Hematopoietic multipotent progenitor cell treated with erythropoietin and hydrocortisone succinate and interleukin-3 and kit ligand, for 17 days (in vitro differentiated cells): ENCODE data around the gene NIT1.

ENCODE experiments used
- DNase-seq: peaks from one replicate; pipeline ENCODE4 v3.0.0-alpha.2; 2015; ENCODE audit warnings: low spot score

NIT1 gene

DNA sequence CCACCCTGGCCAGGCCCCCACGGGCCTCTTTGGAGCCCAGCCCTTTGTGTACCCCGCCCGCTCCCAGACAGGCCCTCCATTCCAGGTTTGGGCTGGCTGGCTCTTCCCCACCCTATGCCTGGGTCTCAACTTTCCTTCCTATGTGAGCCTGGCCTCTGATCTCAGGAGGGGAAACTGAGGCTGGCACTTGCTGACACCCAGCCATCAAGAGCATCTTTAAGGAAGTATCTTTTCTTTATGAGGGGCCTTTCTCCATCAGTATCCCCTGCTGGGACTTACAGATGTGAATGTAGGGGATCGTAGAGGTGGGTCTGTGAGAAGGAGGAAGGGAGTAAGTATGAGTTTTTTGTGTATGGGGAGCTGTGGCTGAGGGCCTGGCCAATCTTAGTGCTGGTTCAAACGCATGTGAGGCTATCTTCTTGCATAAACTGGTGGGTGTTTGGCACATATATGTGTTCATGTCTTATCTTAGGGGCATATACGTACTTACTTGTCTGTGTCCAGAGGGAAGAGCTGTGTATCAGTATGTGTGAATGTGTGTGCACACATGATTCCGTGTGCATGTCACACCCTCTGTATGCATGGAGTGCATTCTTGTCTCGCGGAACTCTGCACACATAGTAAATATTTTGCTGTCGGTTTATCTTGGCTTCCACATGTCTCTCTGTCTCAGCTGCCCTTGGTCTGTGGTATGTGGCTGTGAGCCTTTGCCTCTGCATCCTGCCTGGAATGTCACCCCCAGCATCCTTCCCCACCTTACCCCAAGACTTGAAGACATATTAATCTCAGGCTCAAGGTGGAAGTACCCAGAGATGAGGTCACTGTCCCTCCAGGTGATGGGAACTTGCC is 33.9 kb upstream of the NIT1 start:
- DNase-seq: no peak

- no peak for DNase-seq
Observed at GRCh38 chr1:161084597-161084988, 33.3 kb upstream of the NIT1 start.

- no peak for DNase-seq
Observed at GRCh38 chr1:161085165-161085564, 32.7 kb upstream of the NIT1 start.

DNA sequence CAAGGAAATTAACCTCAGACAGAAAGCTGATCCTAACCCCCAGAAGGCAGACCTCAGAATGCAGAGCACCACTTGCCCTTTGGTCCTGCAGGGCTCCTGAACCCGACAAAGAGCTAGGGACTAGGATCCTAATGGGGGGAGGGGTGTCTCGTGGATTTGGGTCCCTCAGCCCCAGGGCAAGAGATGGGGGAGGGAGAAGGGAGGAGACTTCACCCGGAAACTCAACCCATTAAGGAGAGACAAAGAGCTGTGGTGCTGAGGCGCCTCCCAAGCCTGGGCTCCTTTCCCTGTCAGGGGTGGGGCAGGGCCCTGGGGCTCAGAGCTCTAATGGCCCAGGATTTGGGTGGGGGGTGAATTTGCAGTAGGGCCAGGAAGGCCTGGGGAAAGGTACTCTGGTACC is 31.4 kb upstream of the NIT1 start:
- no peak for DNase-seq

DNA sequence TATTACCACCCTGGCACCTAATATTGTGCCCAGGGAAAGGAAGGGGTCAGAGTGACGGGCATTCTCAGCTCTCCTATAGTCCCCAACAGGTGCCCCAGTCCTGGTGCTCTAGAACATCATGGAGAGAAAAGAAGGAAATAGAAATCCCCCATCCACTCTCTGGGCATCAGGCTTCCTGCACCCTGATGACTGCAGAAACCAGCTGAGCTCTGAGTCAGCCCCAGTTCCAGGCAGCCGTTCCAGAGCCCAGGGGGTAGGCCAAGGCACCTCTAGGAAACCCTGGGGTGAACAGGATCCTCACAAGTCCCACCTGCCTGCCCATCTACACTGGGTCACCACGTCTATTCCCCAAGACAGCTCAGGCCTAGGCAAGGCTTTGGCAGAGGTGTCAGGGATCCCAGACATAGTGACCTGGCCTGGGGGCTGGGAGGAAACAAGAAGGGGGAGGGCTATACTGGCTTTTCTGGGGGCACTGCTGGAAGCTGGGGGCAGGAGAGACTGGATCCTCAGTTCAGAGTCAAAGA is 29.3 kb upstream of the NIT1 start:
- no peak for DNase-seq

- DNase-seq: no peak
Observed at GRCh38 chr1:161089251-161089924, 28.5 kb upstream of the NIT1 start, which contains the start of gene NECTIN4. Gene NECTIN4, minus strand, starts transcription at chr1:161089558. Its CDS starts 262 bp downstream, at chr1:161089296.

DNA sequence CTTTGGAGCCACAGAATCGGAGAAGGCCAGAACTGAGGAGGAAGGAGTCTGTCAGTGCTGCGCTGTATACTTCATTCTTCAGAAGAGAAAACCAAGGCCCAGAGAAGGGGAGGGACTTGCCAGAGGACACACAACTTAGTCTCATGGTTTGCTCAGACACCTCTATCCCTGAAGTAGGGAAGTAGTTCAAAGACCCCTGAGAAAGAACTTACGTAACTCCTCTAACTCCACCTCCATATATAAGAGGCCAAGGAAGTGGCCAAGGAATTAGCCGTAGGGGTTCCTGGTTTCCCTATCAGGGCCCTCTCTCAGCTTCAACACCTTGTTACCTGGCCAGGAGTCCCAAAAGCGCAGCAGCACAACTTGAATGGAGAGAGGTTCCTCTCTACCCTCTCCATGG is 28.0 kb upstream of the NIT1 start:
- DNase-seq: no peak

DNA sequence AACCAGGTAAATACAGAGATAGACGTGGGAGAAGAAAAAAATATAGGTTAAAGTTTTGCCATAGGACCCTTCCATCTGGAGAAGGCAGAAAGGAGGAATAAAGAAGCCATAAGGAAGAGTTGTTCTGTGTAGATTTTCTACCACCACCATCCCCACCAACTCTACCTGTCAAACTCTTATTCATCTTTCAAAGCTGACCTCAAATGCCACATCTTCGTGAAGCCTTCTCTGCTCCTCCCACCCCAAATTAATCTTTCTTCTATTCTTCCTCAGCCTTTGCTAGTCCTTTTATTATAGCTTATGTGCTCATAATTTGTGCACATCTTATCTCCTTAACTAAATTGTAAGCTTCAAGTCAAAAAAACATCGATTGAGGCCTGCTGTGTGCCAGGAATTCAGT is 27.3 kb upstream of the NIT1 start:
- no peak for DNase-seq

- no peak for DNase-seq
Observed at GRCh38 chr1:161091093-161091492, 26.8 kb upstream of the NIT1 start.

DNA sequence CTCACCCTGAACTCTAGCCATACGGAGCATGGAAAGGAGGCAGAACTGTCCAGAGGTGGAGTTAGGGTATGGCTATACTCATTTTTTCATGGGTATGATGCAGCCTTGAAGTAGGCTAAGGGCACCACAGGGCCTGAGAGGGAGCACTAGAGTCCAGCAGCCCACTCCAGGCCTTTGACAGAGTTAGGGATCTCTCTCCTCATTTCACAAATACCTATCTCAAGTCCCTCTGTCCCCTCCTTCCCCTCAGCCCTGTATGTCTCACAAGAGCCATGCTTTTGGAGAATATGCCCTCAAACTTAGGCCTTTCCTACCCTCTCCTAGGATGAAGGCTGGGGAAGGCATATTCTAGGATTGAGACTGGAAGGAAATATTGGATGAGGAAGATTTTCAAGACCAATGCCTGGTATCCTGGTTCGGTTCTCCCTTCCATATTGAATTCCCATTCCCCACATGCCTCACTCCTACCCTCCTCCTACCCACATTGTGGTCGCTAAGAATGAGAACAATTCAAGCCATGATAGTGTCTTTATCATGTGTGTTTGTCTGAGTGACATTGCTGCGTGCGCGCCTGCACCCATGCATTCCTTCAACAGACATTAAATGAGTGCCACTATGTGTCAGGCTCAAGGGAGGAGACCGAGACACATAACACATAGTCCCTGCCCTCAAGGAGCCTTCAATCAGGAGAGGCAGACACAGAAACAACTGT is 26.0 kb upstream of the NIT1 start:
- no peak for DNase-seq

- no peak for DNase-seq
Observed at GRCh38 chr1:161092621-161093028, 25.3 kb upstream of the NIT1 start.

- no peak for DNase-seq
Observed at GRCh38 chr1:161094481-161094880, 23.4 kb upstream of the NIT1 start.

DNA sequence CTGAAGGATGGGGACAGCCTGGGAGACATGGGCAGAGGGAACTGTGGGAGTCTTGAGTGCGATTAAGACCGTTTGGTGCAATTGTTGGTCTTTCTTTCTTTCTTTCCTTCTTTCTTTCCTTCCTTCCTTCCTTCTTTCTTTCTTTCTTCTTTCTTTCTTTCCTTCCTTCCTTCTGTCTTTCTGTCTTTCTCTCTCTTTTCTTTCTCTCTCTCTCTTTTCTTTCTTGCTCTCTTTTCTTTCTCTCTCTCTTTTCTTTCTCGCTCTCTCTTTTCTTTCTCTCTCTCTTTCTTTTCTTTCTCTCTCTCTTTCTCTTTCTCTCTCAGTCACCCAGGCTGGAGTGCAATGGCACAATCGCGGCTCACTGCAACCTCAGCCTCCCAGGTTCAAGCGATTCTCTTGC is 22.7 kb upstream of the NIT1 start:
- no peak for DNase-seq

DNA sequence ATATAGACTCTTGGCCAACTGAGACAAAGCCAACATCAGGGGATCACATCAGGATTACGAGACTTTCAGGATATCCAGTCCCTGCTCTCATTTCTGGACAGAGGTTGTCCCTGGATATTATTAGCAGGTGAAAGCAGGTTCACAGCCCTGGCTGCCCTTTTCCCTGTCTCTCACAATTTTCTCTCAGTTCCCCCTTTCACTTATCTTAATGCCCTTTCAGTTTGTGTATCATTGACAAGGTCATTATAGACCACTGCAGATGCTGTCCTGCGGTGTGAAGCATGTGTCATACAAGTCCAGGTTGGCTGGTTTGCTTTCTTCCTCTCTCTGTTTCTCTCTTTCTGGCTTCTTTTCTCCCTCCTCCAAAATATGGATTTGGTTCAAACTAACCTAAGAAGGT is 21.9 kb upstream of the NIT1 start:
- DNase-seq: no peak

DNA sequence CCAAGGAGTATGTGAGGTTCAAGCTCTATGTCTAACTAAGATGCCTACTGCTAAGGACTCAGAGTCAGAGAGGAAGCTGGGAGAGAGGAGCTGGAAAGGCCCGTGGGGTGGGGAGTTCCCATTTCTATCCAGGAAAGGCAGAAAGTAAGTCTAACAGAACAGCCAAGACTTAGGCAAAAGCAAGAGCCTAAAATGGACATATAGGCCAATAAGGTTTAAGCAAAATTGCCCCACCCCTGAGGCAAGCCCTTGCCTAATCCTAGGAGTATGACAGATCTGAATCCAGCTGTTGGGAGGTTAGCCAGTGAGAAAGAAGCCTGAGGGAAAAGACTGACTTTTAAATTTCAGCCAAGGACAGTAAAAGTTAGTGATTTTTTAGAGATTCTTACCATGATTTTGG is 21.4 kb upstream of the NIT1 start:
- no peak for DNase-seq

DNA sequence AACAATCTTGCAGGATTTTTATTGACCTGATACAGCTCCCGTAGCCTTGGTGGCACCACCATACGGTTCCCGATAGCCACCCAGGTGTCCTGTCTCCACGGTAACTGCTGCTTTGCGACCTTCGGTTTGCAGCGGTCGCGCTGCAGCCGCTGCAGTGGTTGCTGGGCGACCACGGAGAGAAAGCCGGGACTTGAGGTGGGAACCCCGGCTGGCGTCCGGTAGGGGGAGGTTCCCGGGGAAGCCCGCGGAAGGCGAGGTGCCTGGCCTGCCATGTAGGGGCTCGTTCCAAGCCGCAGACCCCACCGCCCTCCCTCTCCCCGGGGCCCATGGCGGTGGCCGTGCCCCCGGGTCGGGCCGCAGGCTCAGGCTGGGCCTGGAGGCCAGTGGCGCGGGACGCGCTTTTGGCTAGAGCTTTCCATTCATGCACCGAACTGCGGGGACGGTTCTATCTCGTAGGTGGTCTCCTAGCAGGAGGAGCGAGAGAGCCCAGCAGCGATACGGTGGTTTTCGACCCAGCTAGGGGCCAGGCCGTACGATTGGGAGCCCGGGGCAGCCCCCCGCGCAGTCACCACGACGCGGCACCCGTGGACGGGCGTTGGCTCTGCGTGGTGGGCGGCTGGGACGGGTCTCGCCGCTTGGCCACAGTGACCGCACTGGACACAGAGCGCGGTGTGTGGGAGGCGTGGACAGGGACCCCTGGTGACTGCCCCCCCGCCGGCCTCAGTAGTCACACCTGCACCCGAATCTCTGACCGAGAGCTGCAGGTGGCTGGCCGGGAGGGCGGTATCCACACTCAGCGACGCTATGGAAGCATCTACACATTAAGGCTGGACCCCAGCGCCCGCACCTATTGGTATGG is 19.5 kb upstream of the NIT1 start, which contains the start of gene KLHDC9:
TSS of gene KLHDC9 (plus strand) at position 152 of the 859 bp plus-strand sequence. CDS start at position 327, 175 bp downstream.
- DNase-seq: no peak

DNA sequence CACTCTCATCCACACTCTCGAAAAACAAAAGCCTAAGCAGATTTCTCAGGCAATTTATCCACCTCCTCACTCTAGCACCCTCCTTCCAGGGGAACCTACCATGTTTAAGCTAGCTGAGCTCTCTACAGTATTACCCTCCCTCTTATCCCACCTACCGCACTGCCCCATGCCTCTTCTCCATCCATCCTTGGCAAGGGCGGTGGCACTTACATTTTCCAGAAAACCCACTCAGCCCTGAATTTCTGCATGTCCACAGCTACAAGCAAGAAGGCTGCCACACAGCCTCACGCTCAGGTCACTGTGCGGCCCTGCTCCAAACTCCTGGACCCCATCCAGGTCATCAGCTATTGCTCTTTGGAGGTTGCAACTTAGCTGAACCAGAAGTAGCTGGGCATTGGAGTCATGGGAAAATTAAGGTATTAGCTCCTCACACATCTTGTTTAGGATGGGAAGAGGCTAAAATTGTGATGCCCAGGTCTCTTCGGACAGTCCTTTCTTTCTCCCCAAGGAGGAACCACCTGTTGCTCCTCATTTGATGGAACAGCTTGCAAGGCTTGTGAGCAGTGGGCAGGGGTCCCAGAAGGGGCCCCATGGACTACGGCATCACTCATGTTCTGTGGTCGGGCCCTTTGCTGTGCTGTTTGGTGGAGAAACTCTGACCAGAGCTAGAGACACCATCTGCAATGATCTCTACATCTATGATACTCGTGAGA is 18.7 kb upstream of the NIT1 start:
- DNase-seq: no peak

GRCh38 chr1:161100556-161100955 is 17.3 kb upstream of the NIT1 start:
- DNase-seq: no peak

GRCh38 chr1:161106431-161106830 is 11.5 kb upstream of the NIT1 start:
- no peak for DNase-seq

GRCh38 chr1:161111117-161111516 is 6.8 kb upstream of the NIT1 start:
- no peak for DNase-seq

DNA sequence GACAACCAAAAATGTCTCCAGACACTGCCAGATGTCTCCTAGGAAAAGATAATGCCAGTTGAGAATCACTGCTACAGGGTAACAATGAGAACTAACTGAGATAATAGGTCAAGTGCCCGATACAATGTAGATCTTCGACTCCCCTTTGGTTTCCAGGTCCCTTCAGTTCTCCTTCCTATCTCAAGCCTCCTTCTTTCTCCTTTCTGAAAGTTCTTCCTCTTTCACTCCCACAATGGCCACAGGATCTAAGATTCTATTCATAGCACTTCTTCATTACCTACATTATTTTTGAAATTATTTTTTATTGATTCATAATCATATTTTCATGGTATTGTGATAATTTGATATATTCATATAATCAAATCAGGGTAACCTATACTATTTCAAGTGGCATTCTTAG is 6.4 kb upstream of the NIT1 start:
- DNase-seq: no peak
